Neural cell (in vitro differentiated cells): Measurements from ENCODE around the gene PALM3. TPM values are rescaled to one million over a fixed set of nuclear protein-coding genes. Genes with fewer than 3 reads are reported as not detected.

Source experiments
- H2AFZ ChIP-seq: fragments of 200-600, 300-800 bp; sonication (generic), shearing (Covaris generic); 2 replicates; pipeline ENCODE4 v1.6.0; 2014; ENCODE audit warnings: low read depth, mild to moderate bottlenecking, antibody characterized with exemption, low read length, moderate library complexity
- H3F3A ChIP-seq: fragments of 200-600 bp; shearing (Covaris generic); 2 replicates; pipeline ENCODE4 v1.6.1; 2016; ENCODE audit warnings: mild to moderate bottlenecking, moderate library complexity, mixed read lengths, antibody characterized with exemption, low read length; ENCODE audit not compliant: insufficient read depth, poor library complexity, severe bottlenecking
- H3K27ac ChIP-seq: fragments of 200-600, 300-800 bp; sonication (generic), shearing (Covaris generic); 2 replicates; pipeline ENCODE4 v1.5.1; 2014; ENCODE audit warnings: mild to moderate bottlenecking, low read length, moderate library complexity
- H3K27me3 ChIP-seq: fragments of 300-800, 200-600 bp; sonication (generic), shearing (Covaris generic); 2 replicates; pipeline ENCODE4 v1.6.0; 2014; ENCODE audit warnings: mild to moderate bottlenecking, low read depth, low read length, moderate library complexity; ENCODE audit not compliant: insufficient read depth
- H3K36me3 ChIP-seq: fragments of 300-800, 200-600 bp; sonication (generic), shearing (Covaris generic); 2 replicates; pipeline ENCODE4 v1.5.1; 2014; ENCODE audit warnings: mild to moderate bottlenecking, antibody characterized with exemption, low read length, moderate library complexity; ENCODE audit not compliant: insufficient read depth
- H3K4me2 ChIP-seq: fragments of 300-800, 200-600 bp; sonication (generic), shearing (Covaris generic); 2 replicates; pipeline ENCODE4 v1.6.0; 2014; ENCODE audit warnings: mild to moderate bottlenecking, low read length
- H3K4me3 ChIP-seq: fragments of 300-800, 200-600 bp; sonication (generic), shearing (Covaris generic); 2 replicates; pipeline ENCODE4 v1.5.1; 2014; ENCODE audit warnings: mild to moderate bottlenecking, low read length, moderate library complexity
- H3K79me2 ChIP-seq: fragments of 200-600 bp; shearing (Covaris generic); replicated peaks from 2 replicates; pipeline ENCODE4 v1.6.0; 2014; ENCODE audit warnings: mild to moderate bottlenecking, low read length, moderate library complexity; ENCODE audit not compliant: insufficient read depth
- H3K9ac ChIP-seq: fragments of 300-800, 200-600 bp; sonication (generic), shearing (Covaris generic); 2 replicates; pipeline ENCODE4 v1.6.1; 2016; ENCODE audit warnings: mild to moderate bottlenecking, low read length, mixed read lengths
- H3K9me2 ChIP-seq: fragments of 200-600 bp; shearing (Covaris generic); 2 replicates; pipeline ENCODE4 v1.6.1; 2016; ENCODE audit warnings: mild to moderate bottlenecking, low read length, mixed read lengths; ENCODE audit not compliant: insufficient read depth
- H3K9me3 ChIP-seq: fragments of 200-600, 300-800 bp; sonication (generic), shearing (Covaris generic); 2 replicates; pipeline ENCODE4 v1.6.1; 2016; ENCODE audit warnings: mild to moderate bottlenecking, mixed run types, low read length, moderate library complexity, mixed read lengths
- H4K20me1 ChIP-seq: fragments of 200-600 bp; shearing (Covaris generic); 2 replicates; pipeline ENCODE4 v1.6.1; 2016; ENCODE audit warnings: mild to moderate bottlenecking, mixed run types; ENCODE audit not compliant: insufficient read depth
- EP300 ChIP-seq: fragments of 450-650 bp; conservative IDR thresholded peaks from 2 replicates; pipeline ENCODE4 v1.6.1; 2014; ENCODE audit warnings: antibody characterized with exemption, mild to moderate bottlenecking, moderate library complexity; ENCODE audit not compliant: poor library complexity, severe bottlenecking
- EZH2 ChIP-seq: fragments of 200-600, 300-800 bp; shearing (Covaris generic), sonication (generic); IDR thresholded peaks from 2 replicates; pipeline ENCODE4 v1.6.1; 2014; ENCODE audit warnings: antibody characterized with exemption, low read length, borderline replicate concordance, mild to moderate bottlenecking; ENCODE audit not compliant: insufficient read depth, poor library complexity, severe bottlenecking
- MXI1 ChIP-seq: fragments of 450-650 bp; conservative IDR thresholded peaks from 2 replicates; pipeline ENCODE4 v1.6.1; 2014; ENCODE audit warnings: antibody characterized with exemption, mild to moderate bottlenecking; ENCODE audit not compliant: poor library complexity, severe bottlenecking
- POLR2AphosphoS5 ChIP-seq: IDR thresholded peaks from 2 replicates; pipeline ENCODE4 v1.6.1; 2012
- RAD21 ChIP-seq: fragments of 450-650 bp; conservative IDR thresholded peaks from 2 replicates; pipeline ENCODE4 v1.6.1; 2014; ENCODE audit warnings: antibody characterized with exemption, mild to moderate bottlenecking, moderate library complexity
- SMC3 ChIP-seq: fragments of 450-650 bp; conservative IDR thresholded peaks from 2 replicates; pipeline ENCODE4 v1.6.1; 2014; ENCODE audit warnings: antibody characterized with exemption, mild to moderate bottlenecking, moderate library complexity; ENCODE audit not compliant: poor library complexity
- TAF1 ChIP-seq: IDR thresholded peaks from 2 replicates; pipeline ENCODE4 v1.6.1; 2012; ENCODE audit warnings: low read depth
- polyA plus RNA-seq: library from polyadenylated mRNA; depleted of rRNA; stranded (reverse); fragments of >200 nt; gene quantifications from 2 replicates; pipeline ENCODE4 v1.2.3, GENCODE V29; 2014
- TF ChIP-seq, protein P1 (sequence below): fragments of 450-650 bp; IDR thresholded peaks from 2 replicates; pipeline ENCODE4 v1.5.1; 2014; ENCODE audit warnings: antibody characterized with exemption, mild to moderate bottlenecking, moderate library complexity; ENCODE audit not compliant: poor library complexity, severe bottlenecking
- TF ChIP-seq, protein P2 (sequence below): IDR thresholded peaks from 2 replicates; pipeline ENCODE4 v1.6.1; 2012; ENCODE audit warnings: borderline replicate concordance

PALM3 gene
- polyA plus RNA-seq, 1 donor from 2014 or later = 0.33 TPM

DNA sequence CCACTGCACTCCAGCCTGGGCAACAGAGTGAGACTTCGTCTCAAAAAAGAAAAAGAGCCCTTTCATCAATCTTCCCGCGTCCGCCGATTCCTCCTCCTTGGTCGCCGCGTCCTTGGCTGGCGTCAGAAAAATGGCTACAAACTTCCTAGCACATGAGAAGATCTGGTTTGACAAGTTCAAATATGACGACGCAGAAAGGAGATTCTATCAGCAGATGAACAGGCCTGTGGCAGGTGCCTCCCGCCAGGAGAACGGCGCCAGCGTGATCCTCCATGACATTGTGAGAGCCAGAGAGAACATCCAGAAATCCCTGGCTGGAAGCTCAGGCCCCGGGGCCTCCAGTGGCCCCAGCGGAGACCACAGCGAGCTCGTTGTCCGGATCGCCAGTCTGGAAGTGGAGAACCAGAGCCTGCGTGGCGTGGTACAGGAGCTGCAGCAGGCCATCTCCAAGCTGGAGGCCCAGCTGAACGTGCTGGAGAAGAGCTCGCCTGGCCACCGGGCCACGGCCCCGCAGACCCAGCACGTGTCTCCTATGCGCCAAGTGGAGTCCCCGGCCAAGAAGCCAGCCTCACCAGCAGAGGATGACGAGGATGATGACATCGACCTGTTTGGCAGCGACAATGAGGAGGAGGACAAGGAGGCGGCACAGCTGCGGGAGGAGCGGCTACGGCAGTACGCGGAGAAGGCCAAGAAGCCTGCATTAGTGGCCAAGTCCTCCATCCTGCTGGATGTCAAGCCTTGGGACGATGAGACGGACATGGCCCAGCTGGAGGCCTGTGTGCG lies 8.6 kb upstream of the PALM3 start:
- Histone ChIP-seq H3K36me3 (no peaks in the 10 kb centered on the region), H3K9me2 (no peaks in the 10 kb centered on the region), H4K20me1 (no peaks in the 10 kb centered on the region), H2AFZ (no peak overlapping the region), H3K27me3 (peaks cover 15% of the 10 kb centered on the region), H3K9ac (no peak overlapping the region), H3F3A (no peaks in the 10 kb centered on the region), H3K4me2 (no peak overlapping the region), H3K9me3 (no peaks in the 10 kb centered on the region), H3K4me3 (no peak overlapping the region), H3K27ac (no peak overlapping the region), H3K79me2 (no peaks in the 10 kb centered on the region)
- TF ChIP-seq, protein P1, sequence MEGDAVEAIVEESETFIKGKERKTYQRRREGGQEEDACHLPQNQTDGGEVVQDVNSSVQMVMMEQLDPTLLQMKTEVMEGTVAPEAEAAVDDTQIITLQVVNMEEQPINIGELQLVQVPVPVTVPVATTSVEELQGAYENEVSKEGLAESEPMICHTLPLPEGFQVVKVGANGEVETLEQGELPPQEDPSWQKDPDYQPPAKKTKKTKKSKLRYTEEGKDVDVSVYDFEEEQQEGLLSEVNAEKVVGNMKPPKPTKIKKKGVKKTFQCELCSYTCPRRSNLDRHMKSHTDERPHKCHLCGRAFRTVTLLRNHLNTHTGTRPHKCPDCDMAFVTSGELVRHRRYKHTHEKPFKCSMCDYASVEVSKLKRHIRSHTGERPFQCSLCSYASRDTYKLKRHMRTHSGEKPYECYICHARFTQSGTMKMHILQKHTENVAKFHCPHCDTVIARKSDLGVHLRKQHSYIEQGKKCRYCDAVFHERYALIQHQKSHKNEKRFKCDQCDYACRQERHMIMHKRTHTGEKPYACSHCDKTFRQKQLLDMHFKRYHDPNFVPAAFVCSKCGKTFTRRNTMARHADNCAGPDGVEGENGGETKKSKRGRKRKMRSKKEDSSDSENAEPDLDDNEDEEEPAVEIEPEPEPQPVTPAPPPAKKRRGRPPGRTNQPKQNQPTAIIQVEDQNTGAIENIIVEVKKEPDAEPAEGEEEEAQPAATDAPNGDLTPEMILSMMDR = no peak
- TF ChIP-seq POLR2AphosphoS5 (no peak), EZH2 (no peak), TAF1 (no peak), MXI1 (no peak), SMC3 (no peak), RAD21 (no peak), EP300 (no peak)
- TF ChIP-seq, protein P2, sequence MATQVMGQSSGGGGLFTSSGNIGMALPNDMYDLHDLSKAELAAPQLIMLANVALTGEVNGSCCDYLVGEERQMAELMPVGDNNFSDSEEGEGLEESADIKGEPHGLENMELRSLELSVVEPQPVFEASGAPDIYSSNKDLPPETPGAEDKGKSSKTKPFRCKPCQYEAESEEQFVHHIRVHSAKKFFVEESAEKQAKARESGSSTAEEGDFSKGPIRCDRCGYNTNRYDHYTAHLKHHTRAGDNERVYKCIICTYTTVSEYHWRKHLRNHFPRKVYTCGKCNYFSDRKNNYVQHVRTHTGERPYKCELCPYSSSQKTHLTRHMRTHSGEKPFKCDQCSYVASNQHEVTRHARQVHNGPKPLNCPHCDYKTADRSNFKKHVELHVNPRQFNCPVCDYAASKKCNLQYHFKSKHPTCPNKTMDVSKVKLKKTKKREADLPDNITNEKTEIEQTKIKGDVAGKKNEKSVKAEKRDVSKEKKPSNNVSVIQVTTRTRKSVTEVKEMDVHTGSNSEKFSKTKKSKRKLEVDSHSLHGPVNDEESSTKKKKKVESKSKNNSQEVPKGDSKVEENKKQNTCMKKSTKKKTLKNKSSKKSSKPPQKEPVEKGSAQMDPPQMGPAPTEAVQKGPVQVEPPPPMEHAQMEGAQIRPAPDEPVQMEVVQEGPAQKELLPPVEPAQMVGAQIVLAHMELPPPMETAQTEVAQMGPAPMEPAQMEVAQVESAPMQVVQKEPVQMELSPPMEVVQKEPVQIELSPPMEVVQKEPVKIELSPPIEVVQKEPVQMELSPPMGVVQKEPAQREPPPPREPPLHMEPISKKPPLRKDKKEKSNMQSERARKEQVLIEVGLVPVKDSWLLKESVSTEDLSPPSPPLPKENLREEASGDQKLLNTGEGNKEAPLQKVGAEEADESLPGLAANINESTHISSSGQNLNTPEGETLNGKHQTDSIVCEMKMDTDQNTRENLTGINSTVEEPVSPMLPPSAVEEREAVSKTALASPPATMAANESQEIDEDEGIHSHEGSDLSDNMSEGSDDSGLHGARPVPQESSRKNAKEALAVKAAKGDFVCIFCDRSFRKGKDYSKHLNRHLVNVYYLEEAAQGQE = no peak

DNA sequence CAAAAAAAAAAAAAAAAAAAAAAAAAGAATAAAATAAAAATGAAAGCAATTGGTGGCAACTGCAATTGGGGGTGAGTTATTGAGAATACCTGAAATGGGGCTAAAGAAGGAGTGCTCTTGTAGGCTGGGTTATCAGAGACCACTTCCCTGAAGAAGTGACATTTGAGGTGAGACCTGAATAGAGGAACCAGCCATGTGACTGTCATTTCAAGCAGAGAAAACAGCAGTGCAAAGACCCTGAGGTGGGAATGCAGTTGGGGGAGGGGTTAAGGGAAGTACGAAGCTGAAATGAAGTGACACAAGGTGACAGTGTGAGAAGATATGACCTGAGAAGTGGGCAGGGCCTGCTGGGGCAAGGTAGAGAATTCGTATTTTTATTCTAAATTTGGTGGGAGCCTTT lies 4.3 kb upstream of the PALM3 start:
- Histone ChIP-seq H3K4me3 (no peak overlapping the region), H3K27ac (no peak overlapping the region), H3K4me2 (no peak overlapping the region), H4K20me1 (no peaks in the 10 kb centered on the region), H3K9ac (no peak overlapping the region), H3K79me2 (no peaks in the 10 kb centered on the region), H3K36me3 (no peaks in the 10 kb centered on the region), H3K9me2 (no peaks in the 10 kb centered on the region), H3K27me3 (no peaks in the 10 kb centered on the region), H3F3A (no peaks in the 10 kb centered on the region), H3K9me3 (no peaks in the 10 kb centered on the region), H2AFZ (no peak overlapping the region)
- TF ChIP-seq EZH2 (no peak), SMC3 (no peak), MXI1 (no peak), EP300 (no peak), RAD21 (no peak), POLR2AphosphoS5 (no peak), TAF1 (no peak)
- TF ChIP-seq, protein P2 = no peak
- TF ChIP-seq, protein P1 = no peak
